HL-60 (cell line): ENCODE results near the gene ATP9B.

ENCODE experiments used
- CTCF ChIP-seq: IDR thresholded peaks from one replicate; pipeline ENCODE4 v1.5.1; 2011; ENCODE audit warnings: low read length, control low read depth, inconsistent platforms; ENCODE audit not compliant: insufficient read depth
- SPI1 ChIP-seq: IDR thresholded peaks from 2 replicates; pipeline ENCODE4 v1.6.1; 2012; ENCODE audit warnings: low read depth, mild to moderate bottlenecking, borderline replicate concordance

- TF ChIP-seq SPI1 (no peak), CTCF (no peak)
Observed at GRCh38 chr18:79121746-79122474, 52.7 kb downstream of the ATP9B start.
